IgD-negative memory B cell (primary cell): ENCODE measurements around the gene MPND. TPM values are rescaled to one million over a fixed set of nuclear protein-coding genes. Genes with fewer than 3 reads are reported as not detected.

Experiments
- H3K27ac Mint-ChIP-seq, 3 donors: one replicate each; pipeline ENCODE4 v1.8.0; 2020 to 2022; ENCODE audit warnings: mild to moderate bottlenecking in 3 of 3, mixed read lengths in 3 of 3, moderate library complexity in 1 of 3
- H3K27me3 Mint-ChIP-seq: one replicate; pipeline ENCODE4 v1.8.0; 2021; ENCODE audit warnings: mixed read lengths
- H3K36me3 Mint-ChIP-seq: one replicate; pipeline ENCODE4 v1.8.0; 2020; ENCODE audit warnings: mild to moderate bottlenecking, mixed read lengths
- H3K4me1 Mint-ChIP-seq, 3 donors: one replicate each; pipeline ENCODE4 v1.8.0; 2020 to 2022; ENCODE audit warnings: mixed read lengths in 3 of 3, mild to moderate bottlenecking in 1 of 3
- H3K4me3 Mint-ChIP-seq, 4 donors: one replicate each; pipeline ENCODE4 v1.8.0; 2020 to 2022; ENCODE audit warnings: mild to moderate bottlenecking in 4 of 4, mixed read lengths in 4 of 4, moderate library complexity in 3 of 4
- H3K9me3 Mint-ChIP-seq, 3 donors: one replicate each; pipeline ENCODE4 v1.8.0; 2020 to 2021; ENCODE audit warnings: mixed read lengths in 3 of 3, mild to moderate bottlenecking in 1 of 3
- polyA plus RNA-seq: library from polyadenylated mRNA; unstranded; fragments of 300-500 nt; fragmentation: Illumina TruSeq; gene quantifications from one replicate; pipeline ENCODE4 v1.2.3, GENCODE V29; 2021

MPND gene
- polyA plus RNA-seq, 1 donor from 2014 or later, result 9.7 TPM

GRCh38 chr19:4350726-4351125 lies 7.4 kb downstream of the MPND start:
- Mint-ChIP-seq H3K27ac (no peak overlapping the region), H3K4me3 (no peak overlapping the region), H3K36me3 (peaks cover 3% of the 10 kb centered on the region), H3K27me3 (no peaks in the 10 kb centered on the region), H3K9me3 (peaks cover 0 to 1% (median 0%) of the 10 kb centered on the region in 3 donors), H3K4me1 (peaks cover 0 to 3% (median 0%) of the 10 kb centered on the region in 3 donors)

- Mint-ChIP-seq H3K4me3 (no peak overlapping the region), H3K27me3 (no peaks in the 10 kb centered on the region)
These were observed 9.3 kb downstream of the MPND start for GRCh38 chr19:4352701-4353121.

GRCh38 chr19:4354282-4354681 lies 10.9 kb downstream of the MPND start:
- H3K36me3 Mint-ChIP-seq, result no peaks in the 10 kb centered on the region
- peaks cover 0 to 1% (median 0%) of the 10 kb centered on the region in 3 donors for H3K9me3 Mint-ChIP-seq
- H3K4me1 Mint-ChIP-seq, result peaks cover 0 to 3% (median 0%) of the 10 kb centered on the region in 3 donors
- H3K27me3 Mint-ChIP-seq, result no peaks in the 10 kb centered on the region
- H3K4me3 Mint-ChIP-seq, result no peak overlapping the region
- peak overlapping the region in 2 of 3 donors; percentile 25 to 46 for H3K27ac Mint-ChIP-seq

More at GRCh38 chr19:4352701-4353121, 9.3 kb downstream of the MPND start:
- Mint-ChIP-seq H3K9me3 (peaks cover 0 to 1% (median 0%) of the 10 kb centered on the region in 3 donors), H3K36me3 (no peaks in the 10 kb centered on the region), H3K4me1 (peaks cover 0 to 3% (median 0%) of the 10 kb centered on the region in 3 donors), H3K27ac (no peak overlapping the region)

GRCh38 chr19:4354897-4355296 lies 11.5 kb downstream of the MPND start:
- no peaks in the 10 kb centered on the region for H3K36me3 Mint-ChIP-seq
- no peaks in the 10 kb centered on the region for H3K27me3 Mint-ChIP-seq
- peaks cover 0 to 3% (median 0%) of the 10 kb centered on the region in 3 donors for H3K4me1 Mint-ChIP-seq
- peaks cover 0 to 1% (median 0%) of the 10 kb centered on the region in 3 donors for H3K9me3 Mint-ChIP-seq
- H3K27ac Mint-ChIP-seq, result peak overlapping the region in 1 of 3 donors; percentile 46
- H3K4me3 Mint-ChIP-seq, result no peak overlapping the region

GRCh38 chr19:4357095-4357797 lies 13.9 kb downstream of the MPND start:
- H3K4me3 Mint-ChIP-seq, result no peak overlapping the region
- H3K27me3 Mint-ChIP-seq, result no peaks in the 10 kb centered on the region
- peaks cover 0 to 1% (median 0%) of the 10 kb centered on the region in 3 donors for H3K9me3 Mint-ChIP-seq
- H3K36me3 Mint-ChIP-seq, result no peaks in the 10 kb centered on the region
- H3K4me1 Mint-ChIP-seq, result no peaks in the 10 kb centered on the region
- H3K27ac Mint-ChIP-seq, result no peak overlapping the region

- Mint-ChIP-seq H3K27me3 (no peaks in the 10 kb centered on the region), H3K27ac (no peak overlapping the region), H3K4me3 (no peak overlapping the region), H3K9me3 (no peaks in the 10 kb centered on the region), H3K4me1 (no peaks in the 10 kb centered on the region), H3K36me3 (no peaks in the 10 kb centered on the region)
These were observed 14.6 kb downstream of the MPND start for GRCh38 chr19:4357921-4358326.

- Mint-ChIP-seq H3K4me3 (no peak overlapping the region), H3K36me3 (no peaks in the 10 kb centered on the region), H3K27me3 (no peaks in the 10 kb centered on the region), H3K27ac (no peak overlapping the region), H3K9me3 (no peaks in the 10 kb centered on the region), H3K4me1 (no peaks in the 10 kb centered on the region)
These were observed 15.6 kb downstream of the MPND start for GRCh38 chr19:4358709-4359626.

- Mint-ChIP-seq H3K27ac (no peak overlapping the region), H3K4me1 (no peaks in the 10 kb centered on the region), H3K4me3 (no peak overlapping the region), H3K9me3 (no peaks in the 10 kb centered on the region), H3K27me3 (no peaks in the 10 kb centered on the region), H3K36me3 (no peaks in the 10 kb centered on the region)
These were observed 16.3 kb downstream of the MPND start for GRCh38 chr19:4359627-4360000.

- Mint-ChIP-seq H3K4me3 (peak overlapping the region in 1 of 4 donors; percentile 63), H3K36me3 (no peaks in the 10 kb centered on the region), H3K27me3 (no peaks in the 10 kb centered on the region), H3K4me1 (no peaks in the 10 kb centered on the region), H3K9me3 (no peaks in the 10 kb centered on the region), H3K27ac (peak overlapping the region in 1 of 3 donors; percentile 68)
These were observed 16.8 kb downstream of the MPND start for GRCh38 chr19:4360081-4360569.

GRCh38 chr19:4360641-4361151 lies 17.3 kb downstream of the MPND start:
- no peaks in the 10 kb centered on the region for H3K36me3 Mint-ChIP-seq
- H3K4me1 Mint-ChIP-seq, result no peaks in the 10 kb centered on the region
- no peaks in the 10 kb centered on the region for H3K27me3 Mint-ChIP-seq
- no peaks in the 10 kb centered on the region for H3K9me3 Mint-ChIP-seq
- peak overlapping the region in 1 of 3 donors; percentile 68 for H3K27ac Mint-ChIP-seq
- no peak overlapping the region for H3K4me3 Mint-ChIP-seq

- H3K27ac Mint-ChIP-seq, result no peak overlapping the region
- no peak overlapping the region for H3K4me3 Mint-ChIP-seq
- H3K36me3 Mint-ChIP-seq, result no peaks in the 10 kb centered on the region
- no peaks in the 10 kb centered on the region for H3K9me3 Mint-ChIP-seq
- no peaks in the 10 kb centered on the region for H3K27me3 Mint-ChIP-seq
- H3K4me1 Mint-ChIP-seq, result no peaks in the 10 kb centered on the region
These were observed 18.0 kb downstream of the MPND start for GRCh38 chr19:4361152-4362046.

- H3K27me3 Mint-ChIP-seq, result no peaks in the 10 kb centered on the region
- peaks cover 0 to 3% (median 0%) of the 10 kb centered on the region in 3 donors for H3K4me1 Mint-ChIP-seq
- no peaks in the 10 kb centered on the region for H3K9me3 Mint-ChIP-seq
- no peaks in the 10 kb centered on the region for H3K36me3 Mint-ChIP-seq
- peak overlapping the region in 1 of 3 donors; percentile 53 for H3K27ac Mint-ChIP-seq
- H3K4me3 Mint-ChIP-seq, result no peak overlapping the region
These were observed 18.9 kb downstream of the MPND start for GRCh38 chr19:4362101-4362828.

- H3K9me3 Mint-ChIP-seq, result no peaks in the 10 kb centered on the region
- H3K36me3 Mint-ChIP-seq, result no peaks in the 10 kb centered on the region
- peaks cover 0 to 8% (median 4%) of the 10 kb centered on the region in 3 donors for H3K4me1 Mint-ChIP-seq
- no peak overlapping the region for H3K27ac Mint-ChIP-seq
- H3K4me3 Mint-ChIP-seq, result peak overlapping the region in 1 of 4 donors; percentile 17
- no peaks in the 10 kb centered on the region for H3K27me3 Mint-ChIP-seq
These were observed 19.6 kb downstream of the MPND start for GRCh38 chr19:4362831-4363545.
